HG02759 (cell line): ENCODE measurements around the gene GAREM1.
A peak's percentile ranks its signal among the peaks of the same experiment; 100 is the strongest.

Experiments
- ATAC-seq: cut with Tn5 transposase; IDR thresholded peaks from one replicate; pipeline ENCODE4 v1.9.1; 2021; ENCODE audit warnings: mild to moderate bottlenecking, moderate library complexity; ENCODE audit not compliant: unreplicated experiment

GAREM1 gene

GRCh38 chr18:32459361-32460101, 11.2 kb downstream of the GAREM1 start:
- no peak for ATAC-seq

- no peak for ATAC-seq
Observed at GRCh38 chr18:32455361-32455760, 15.3 kb downstream of the GAREM1 start.

DNA sequence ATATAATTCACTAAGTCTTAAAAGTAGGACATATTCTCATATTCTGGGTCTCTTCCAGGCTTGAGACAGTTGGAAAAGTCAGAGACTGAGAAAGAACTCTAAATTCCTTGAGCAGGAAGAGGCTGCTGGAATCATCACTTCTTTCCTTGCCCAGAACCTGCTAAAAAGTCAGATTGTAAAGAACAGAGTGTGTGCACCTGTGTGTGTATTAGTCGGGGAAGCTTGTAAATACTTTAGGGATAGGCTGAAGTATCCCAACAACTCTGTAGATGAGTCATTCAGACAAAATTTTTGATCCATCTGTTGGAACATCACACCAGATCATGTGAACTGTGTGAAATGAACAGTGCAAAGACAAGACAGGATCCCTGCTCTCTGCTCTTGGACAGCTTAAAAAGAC, 16.1 kb downstream of the GAREM1 start:
- no peak for ATAC-seq

DNA sequence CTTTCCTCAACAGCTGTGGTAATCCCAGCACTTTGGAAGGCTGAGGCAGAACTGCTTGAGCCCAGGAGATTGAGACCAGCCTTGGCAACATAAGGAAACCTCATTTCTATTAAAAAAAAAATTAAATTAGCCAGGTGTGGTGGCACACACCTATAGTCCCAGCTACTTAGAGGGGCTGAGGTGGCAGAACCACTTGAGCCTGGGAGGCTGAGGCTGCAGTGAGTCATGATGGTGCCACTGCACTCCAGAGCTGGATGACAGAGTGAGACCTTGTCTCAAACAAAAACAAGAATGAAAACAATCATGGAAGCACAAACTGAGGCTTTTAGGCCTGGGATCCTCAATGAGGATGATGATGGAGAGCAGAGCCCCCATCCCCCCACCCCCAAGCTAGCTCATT, 19.8 kb downstream of the GAREM1 start:
- no peak for ATAC-seq

- ATAC-seq = no peak
Observed at GRCh38 chr18:32450026-32450691, 20.5 kb downstream of the GAREM1 start.

DNA sequence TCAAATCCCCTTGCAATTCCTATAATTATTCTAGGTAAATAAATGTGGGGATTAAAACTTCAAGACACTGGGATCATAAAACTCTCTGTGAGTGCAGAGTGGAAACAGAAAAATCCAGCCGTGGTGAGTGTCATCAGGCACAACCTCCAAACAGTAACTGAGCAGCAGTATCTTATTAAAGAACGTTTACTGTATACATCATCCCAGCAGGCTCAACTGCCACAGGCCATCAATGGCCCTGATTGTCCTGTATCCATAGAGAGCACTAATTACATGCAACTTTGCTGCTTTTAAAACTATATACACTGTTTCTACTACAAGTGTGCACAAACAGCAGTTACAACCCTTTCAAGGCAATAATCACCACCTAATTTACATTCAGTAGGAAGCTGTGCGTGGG, 23.9 kb downstream of the GAREM1 start:
- ATAC-seq = no peak

GRCh38 chr18:32445846-32446245, 24.8 kb downstream of the GAREM1 start:
- ATAC-seq = no peak

DNA sequence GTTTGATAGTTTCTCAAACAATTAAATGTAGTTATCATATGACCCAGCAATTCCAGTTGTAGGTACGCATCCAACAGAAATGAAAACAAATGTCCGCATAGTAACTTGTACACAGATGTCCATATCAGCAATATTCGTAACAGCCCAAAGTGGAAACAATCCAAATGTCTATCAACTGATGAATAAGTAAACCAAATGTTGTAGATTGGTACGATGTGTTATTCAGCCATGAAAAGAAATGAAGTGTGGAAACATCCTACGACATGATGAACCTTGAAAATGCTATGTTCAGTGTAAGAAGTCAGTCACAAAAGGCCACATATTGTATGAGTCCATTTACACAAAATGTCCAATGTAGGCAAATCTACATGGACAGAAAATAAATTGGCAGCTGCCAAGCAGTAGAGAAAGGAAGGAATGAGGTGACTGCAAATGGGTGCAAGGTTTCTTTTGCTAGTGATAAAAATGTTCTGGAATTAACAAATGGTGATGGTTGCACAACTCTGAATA, 26.9 kb downstream of the GAREM1 start:
- ATAC-seq = no peak

DNA sequence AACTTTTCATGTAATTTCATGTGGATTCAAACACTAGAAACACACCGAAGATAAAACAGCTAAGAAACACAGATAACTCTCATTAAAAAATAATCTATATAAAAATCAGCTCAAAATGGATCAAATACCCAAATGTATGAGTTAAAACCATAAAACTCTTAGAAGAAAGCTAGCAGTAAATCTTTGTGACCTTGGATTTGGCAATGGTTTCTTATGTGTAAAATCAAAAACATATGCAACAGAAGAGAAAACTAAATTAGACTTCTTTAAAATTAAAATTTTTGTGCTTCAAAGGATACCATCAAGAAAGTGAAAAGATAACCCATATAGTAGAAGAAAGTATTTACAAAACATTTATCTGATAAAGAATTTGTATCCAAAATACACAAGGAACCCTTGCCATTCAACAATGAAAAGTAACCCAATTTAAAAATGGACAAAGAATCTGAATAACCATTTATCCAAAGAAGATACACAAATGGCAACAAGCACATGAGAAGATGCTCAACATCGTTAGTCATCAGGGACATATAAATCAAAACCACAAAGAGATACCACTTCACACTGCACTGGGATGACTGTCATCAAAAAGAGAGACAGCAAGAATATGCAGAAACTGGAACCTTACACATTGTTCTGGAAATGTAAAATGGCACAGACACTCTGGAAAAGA, 27.5 kb downstream of the GAREM1 start:
- ATAC-seq = no peak

- ATAC-seq = no peak
Observed at GRCh38 chr18:32442575-32442974, 28.1 kb downstream of the GAREM1 start.

GRCh38 chr18:32441533-32441932, 29.1 kb downstream of the GAREM1 start:
- no peak for ATAC-seq

- ATAC-seq = no peak
Observed at GRCh38 chr18:32440518-32440917, 30.2 kb downstream of the GAREM1 start.

DNA sequence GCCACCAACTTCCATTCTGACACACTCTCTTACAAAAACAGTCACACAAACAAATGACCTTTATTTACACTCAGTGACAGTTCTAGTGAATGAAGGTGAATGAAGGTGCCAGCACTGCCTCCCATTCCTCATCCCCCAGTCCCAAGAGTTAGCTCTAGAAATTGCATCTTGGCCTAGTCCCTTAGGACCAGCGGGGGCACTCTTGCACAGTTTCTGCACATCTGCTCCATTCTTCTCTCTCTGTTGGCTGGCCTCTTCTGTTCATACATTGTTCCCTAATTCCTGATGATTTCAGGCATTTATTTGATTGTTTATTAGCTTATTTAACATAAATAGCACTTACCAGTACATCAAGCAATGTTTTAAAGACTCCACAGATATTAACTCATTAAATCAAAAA, 30.9 kb downstream of the GAREM1 start:
- peak; percentile 60 for ATAC-seq

GRCh38 chr18:32439241-32439640, 31.4 kb downstream of the GAREM1 start:
- ATAC-seq = no peak

DNA sequence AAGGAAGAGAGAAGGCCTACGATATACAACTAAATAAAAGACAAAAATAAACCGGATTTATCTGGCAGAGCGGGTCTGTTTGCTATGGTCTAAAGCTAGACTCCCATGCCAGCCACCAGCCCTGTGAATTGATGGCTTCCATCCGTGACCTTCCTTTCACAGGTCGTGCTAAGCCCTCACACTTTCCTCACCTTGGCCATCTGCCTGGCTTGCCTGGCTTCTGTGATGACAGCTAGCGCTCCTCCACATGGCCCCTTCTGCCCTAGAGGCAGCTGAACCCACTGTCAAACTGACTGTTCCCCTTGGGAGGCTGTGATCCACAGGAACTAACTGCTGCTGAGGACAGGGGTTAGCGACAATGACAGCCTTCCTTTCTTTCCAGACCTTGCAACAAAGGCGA, 32.5 kb downstream of the GAREM1 start:
- ATAC-seq = no peak

DNA sequence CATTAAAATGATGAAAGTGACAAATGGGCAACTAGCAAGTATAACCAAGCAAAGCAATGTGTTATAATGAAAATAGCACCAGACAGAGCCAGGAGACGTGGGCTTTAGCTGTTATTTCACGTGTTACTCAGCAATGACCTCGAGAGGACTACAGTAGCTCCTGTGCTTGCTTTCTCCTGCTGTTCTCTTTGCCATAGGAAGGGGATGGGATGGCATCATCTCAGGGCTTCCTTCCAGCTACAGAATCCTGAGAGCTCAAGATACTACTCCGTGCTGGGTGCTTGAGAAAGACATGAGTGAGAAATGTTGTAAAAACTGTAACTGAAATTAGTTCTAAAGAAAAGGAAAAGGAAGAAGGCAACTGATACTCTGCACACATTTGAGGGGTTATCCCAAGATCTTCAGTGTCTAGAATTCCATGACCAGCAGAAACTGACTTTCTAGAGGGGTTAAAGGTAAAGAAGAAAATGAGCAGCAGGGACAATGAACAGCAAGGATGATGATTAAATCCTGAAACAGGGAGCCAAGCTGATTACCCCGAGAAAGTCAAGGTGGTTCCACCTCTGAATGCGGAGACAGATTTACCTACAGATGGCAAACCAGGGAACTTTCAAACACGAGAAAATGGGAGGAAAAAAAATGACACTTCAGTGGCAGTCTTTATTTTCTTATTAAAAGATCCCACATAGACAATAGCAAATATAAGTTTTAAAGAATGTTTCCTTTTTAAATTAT, 33.4 kb downstream of the GAREM1 start:
- no peak for ATAC-seq

- ATAC-seq = no peak
Observed at GRCh38 chr18:32435631-32436500, 34.8 kb downstream of the GAREM1 start.

DNA sequence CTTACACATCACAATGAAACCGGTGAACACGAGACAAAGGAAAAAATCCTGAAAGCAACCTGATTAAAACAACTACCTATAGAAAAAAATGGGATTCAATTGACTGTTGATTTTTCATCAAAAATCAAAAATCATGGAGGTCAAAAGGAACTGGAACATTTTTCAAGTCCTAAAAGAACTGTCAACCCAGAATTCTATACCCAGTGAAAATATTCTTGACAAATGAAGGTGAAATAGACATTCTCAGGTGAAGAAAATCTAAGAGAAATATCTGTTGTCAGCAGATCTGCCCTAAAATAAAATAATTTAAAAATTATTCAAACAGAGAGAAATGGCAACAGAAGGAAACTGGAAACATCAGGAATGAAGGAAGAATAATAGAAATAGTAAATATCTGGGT, 38.9 kb downstream of the GAREM1 start:
- ATAC-seq = no peak

- no peak for ATAC-seq
Observed at GRCh38 chr18:32429402-32429801, 41.3 kb downstream of the GAREM1 start.
